Adrenal gland (tissue), 12 donors: ENCODE data around the gene HTATIP2. TPM values are rescaled to one million over a fixed set of nuclear protein-coding genes. Genes with fewer than 3 reads are reported as not detected.

ENCODE experiments used
- DNase-seq, 7 donors: peaks; one replicate each; pipeline ENCODE4 v3.0.0-alpha.2; 2019 to 2020
- H3K27ac ChIP-seq, 5 donors: fragments of 200-600 bp; sonication (generic) in 4 of 5; 1 replicate in 3 of 5; 2 replicates in 2 of 5; pipeline versions ENCODE4 v1.5.1 to v1.8.0; 2016 to 2020; ENCODE audit warnings: mild to moderate bottlenecking in 1 of 5
- H3K27me3 ChIP-seq: fragments of 200-600 bp; 2 replicates; pipeline ENCODE4 v1.8.0; 2021
- H3K36me3 ChIP-seq, 2 donors: fragments of 200-600 bp; replicated peaks in 1 of 2; 1 replicate in 1 of 2; 2 replicates in 1 of 2; pipeline versions ENCODE4 v1.5.1 to v1.8.0; 2018 to 2022
- H3K4me1 ChIP-seq, 2 donors: fragments of 200-600 bp; replicated peaks in 1 of 2; 1 replicate in 1 of 2; 2 replicates in 1 of 2; pipeline versions ENCODE4 v1.5.1 to v1.8.0; 2018 to 2021
- H3K4me3 ChIP-seq, 4 donors: fragments of 200-600 bp; sonication (generic) in 3 of 4; one replicate each; pipeline ENCODE4 v1.5.1; 2016 to 2018
- H3K9me3 ChIP-seq, 3 donors: fragments of 200-600 bp; sonication (generic) in 1 of 3; replicated peaks in 1 of 3; 1 replicate in 2 of 3; 2 replicates in 1 of 3; pipeline versions ENCODE4 v1.5.1 to v1.8.0; 2016 to 2021
- POLR2A ChIP-seq, 2 donors: fragments of 450-650 bp; IDR thresholded peaks; one replicate each; pipeline ENCODE4 v1.6.1; 2017; ENCODE audit warnings: antibody characterized with exemption in 2 of 2, mild to moderate bottlenecking in 2 of 2, moderate library complexity in 1 of 2
- WGBS, 4 donors: extraction: QIAGEN DNeasy Blood & Tissue Kit in 2 of 4; methylation state at CpG; one replicate each; pipeline versions ENCODE4 v1.1.5 to v1.1.7; 2013 to 2017; 5-methylcytosine and 5-hydroxymethylcytosine counted together
- intact Hi-C, 2 donors: fragments of 100-400 bp; cut with DNase I; formaldehyde crosslinking; loops; one replicate each; pipeline versions ENCODE4 v1.14.1 to v1.15.0; 2022 to 2023
- polyA plus RNA-seq, 3 donors: library from polyadenylated mRNA; stranded (reverse); fragments of 200-250 nt in 2 of 3; fragments of 350-450 nt in 1 of 3; fragmentation: Illumina TruSeq in 1 of 3; extraction: RNeasy Lipid Tissue Mini Kit (QIAGEN cat#74804) in 1 of 3; gene quantifications; one replicate each; pipeline ENCODE4 v1.2.3, GENCODE V29; 2013 to 2014
- total RNA-seq, 9 donors: library from RNA; depleted of rRNA in 4 of 9; stranded (reverse); fragments of >200 nt in 4 of 9; fragments of 120-200 nt in 1 of 9; fragmentation: NEBNext Ultra II Directional in 1 of 9; extraction: Animal tissue kit (Norgen Biotek cat#: 25700) in 1 of 9; gene quantifications; one replicate each; pipeline versions ENCODE4 v1.1.0 to v1.2.4, GENCODE V29; 2013 to 2023
- TF ChIP-seq, protein P1 (sequence below), 6 experiments: fragments of 450-650 bp in 4 of 6; fragments of 200-600 bp in 2 of 6; sonication (generic) in 1 of 6; IDR thresholded peaks; 1 replicate in 5 of 6; 2 replicates in 1 of 6; pipeline versions ENCODE4 v1.5.1 to v1.8.0; 2016 to 2021; ENCODE audit warnings: antibody characterized with exemption in 6 of 6, mild to moderate bottlenecking in 2 of 6, moderate library complexity in 1 of 6
- donor health status: healthy with polysubstance abuse.
- donor health status: Bipolar disorder and iron deficiency.
- donor health status: DM: yes; HTN: yes; CAD: no.
- donor health status: DM: no; HTN: no; CAD: no.
- donor health status: DM: no; HTN: no; CAD: no.
- donor health status: DM: yes; HTN: yes; CAD: no.

Gene HTATIP2
- total and polyA plus RNA-seq, 12 donors: 33.1 to 195 (median 78.9) TPM

DNA sequence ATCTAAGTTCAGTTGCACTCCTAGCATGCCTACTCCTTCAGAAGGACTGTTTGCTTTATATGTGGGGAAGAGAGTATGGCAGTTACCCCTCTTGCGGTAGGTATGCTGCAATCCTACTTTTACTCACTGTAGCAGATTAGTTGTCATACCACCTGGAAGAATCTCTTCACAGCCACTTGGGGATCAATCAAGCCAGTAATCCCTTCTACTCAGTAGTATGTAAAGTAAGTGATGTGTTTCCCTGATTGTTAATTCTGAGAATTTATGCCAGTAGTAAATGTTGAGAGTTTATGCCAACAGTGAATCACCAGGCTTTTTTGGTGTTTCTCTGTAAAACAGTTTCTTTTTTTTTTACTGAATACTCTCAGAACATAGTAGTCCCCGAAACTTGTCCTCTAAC, 58.4 kb downstream of the HTATIP2 start:
- 75 to 100% (median 97%) methylated on average over 2 of the region's 2 CpGs for WGBS, 4 donors
- no peak for DNase-seq
- intact Hi-C loops: no loop called here
- no peak overlapping the region for H3K4me3 ChIP-seq
- no peak overlapping the region for H3K27ac ChIP-seq
- no peaks in the 10 kb centered on the region for H3K36me3 ChIP-seq
- no peaks in the 10 kb centered on the region for H3K4me1 ChIP-seq
- TF ChIP-seq, protein P1, sequence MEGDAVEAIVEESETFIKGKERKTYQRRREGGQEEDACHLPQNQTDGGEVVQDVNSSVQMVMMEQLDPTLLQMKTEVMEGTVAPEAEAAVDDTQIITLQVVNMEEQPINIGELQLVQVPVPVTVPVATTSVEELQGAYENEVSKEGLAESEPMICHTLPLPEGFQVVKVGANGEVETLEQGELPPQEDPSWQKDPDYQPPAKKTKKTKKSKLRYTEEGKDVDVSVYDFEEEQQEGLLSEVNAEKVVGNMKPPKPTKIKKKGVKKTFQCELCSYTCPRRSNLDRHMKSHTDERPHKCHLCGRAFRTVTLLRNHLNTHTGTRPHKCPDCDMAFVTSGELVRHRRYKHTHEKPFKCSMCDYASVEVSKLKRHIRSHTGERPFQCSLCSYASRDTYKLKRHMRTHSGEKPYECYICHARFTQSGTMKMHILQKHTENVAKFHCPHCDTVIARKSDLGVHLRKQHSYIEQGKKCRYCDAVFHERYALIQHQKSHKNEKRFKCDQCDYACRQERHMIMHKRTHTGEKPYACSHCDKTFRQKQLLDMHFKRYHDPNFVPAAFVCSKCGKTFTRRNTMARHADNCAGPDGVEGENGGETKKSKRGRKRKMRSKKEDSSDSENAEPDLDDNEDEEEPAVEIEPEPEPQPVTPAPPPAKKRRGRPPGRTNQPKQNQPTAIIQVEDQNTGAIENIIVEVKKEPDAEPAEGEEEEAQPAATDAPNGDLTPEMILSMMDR (IDR thresholded peaks at IDR 0.05): no peak
- TF ChIP-seq POLR2A (IDR thresholded peaks at IDR 0.05): no peak
- no peaks in the 10 kb centered on the region for H3K27me3 ChIP-seq
- H3K9me3 ChIP-seq: peaks cover 0 to 6% (median 0%) of the 10 kb centered on the region in 3 donors

DNA sequence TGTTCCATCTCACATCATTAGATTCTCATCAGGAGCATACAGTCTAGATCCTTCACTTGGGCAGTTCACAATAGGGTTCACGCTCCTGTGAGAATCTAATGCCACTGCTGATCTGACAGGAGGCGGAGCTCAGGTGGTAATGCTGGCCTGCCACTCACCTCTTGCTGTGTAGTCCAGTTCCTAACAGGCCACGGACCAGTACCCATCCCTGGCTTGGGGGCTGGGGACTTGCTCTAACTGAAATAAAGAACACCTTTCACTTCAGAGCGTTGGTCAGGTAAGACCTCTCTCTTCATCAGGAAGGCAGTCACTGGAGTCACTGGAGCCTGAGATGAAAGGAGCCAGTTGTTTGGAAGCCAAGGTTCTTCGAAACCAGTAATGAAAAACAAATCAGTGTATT, 65.7 kb downstream of the HTATIP2 start:
- 95 to 100% (median 95%) methylated on average over 4 to 5 of the region's 5 CpGs for WGBS, 4 donors
- no peak for DNase-seq
- Histone ChIP-seq H3K36me3 (no peaks in the 10 kb centered on the region), H3K9me3 (peaks cover 0 to 6% (median 0%) of the 10 kb centered on the region in 3 donors), H3K4me1 (no peaks in the 10 kb centered on the region), H3K27me3 (no peaks in the 10 kb centered on the region), H3K27ac (no peak overlapping the region), H3K4me3 (no peak overlapping the region)
- TF ChIP-seq, protein P1 (IDR thresholded peaks at IDR 0.05): no peak
- no peak for TF ChIP-seq POLR2A (IDR thresholded peaks at IDR 0.05)
- intact Hi-C loops: no loop called here

Other genes with a start within 250 kb of the HTATIP2 start
- gene DBX1, start 203.2 kb upstream of the HTATIP2 start, total RNA-seq: not detected
- not detected for gene DBX1, start 203.2 kb upstream of the HTATIP2 start, polyA plus RNA-seq
- gene PRMT3, start 24.0 kb downstream of the HTATIP2 start, total RNA-seq: 10 to 100 TPM; 11.4 to 23.4 (median 16.1) TPM
- gene PRMT3, start 24.0 kb downstream of the HTATIP2 start, polyA plus RNA-seq: 10 to 100 TPM in 2 of 3 donors, 1 to 10 TPM in 1; 7.6 to 21.9 (median 10.0) TPM
- gene SLC6A5, start 235.9 kb downstream of the HTATIP2 start, total RNA-seq: 1 to 10 TPM in 1 of 9 donors, under 1 TPM in 1, not detected in 7; 0.25 to 2.4 TPM
- gene SLC6A5, start 235.9 kb downstream of the HTATIP2 start, polyA plus RNA-seq: under 1 TPM in 2 of 3 donors, not detected in 1; 0.03 to 0.40 TPM